SH-SY5Y (cell line): Measurements from ENCODE around the gene RHBDD2.

Experiments used
- GATA2 ChIP-seq: IDR thresholded peaks from 2 replicates; pipeline ENCODE4 v1.6.1; 2011; ENCODE audit warnings: mild to moderate bottlenecking, low read depth, low read length
- GATA3 ChIP-seq: IDR thresholded peaks from 2 replicates; pipeline ENCODE4 v1.6.1; 2011; ENCODE audit warnings: low read depth, mild to moderate bottlenecking, low read length, moderate library complexity

DNA sequence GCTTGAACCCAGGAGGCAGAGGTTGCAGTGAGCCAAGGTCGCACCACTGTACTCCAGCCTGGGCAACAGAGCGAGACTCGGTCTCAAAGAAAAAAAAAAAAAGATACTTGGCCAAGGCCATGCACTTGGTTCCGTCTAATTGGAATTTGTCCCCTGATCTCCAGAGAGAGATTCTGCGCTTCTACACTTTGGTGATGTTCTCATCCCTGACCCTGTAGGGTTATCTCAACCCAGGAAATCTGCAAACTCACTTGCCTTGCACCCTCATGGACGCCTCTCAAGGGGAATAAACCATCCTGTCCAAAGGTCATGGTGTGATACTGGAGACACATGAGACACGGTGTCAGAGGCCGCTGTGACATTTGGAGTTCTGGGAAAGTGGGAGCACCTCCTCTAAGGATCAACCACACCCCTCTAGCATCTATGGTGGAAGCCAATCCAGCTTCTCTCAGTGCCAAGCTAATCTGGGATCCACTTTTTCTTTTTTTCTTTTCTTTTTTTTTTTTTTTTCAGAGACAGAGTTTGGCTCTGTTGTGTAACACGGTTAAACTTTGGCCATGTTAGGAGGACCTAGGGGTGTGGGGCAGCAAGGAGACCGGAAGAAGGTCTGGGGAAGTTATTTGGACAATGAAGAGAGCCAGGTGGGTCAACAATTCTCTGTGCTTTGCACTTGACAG is 28.3 kb downstream of the RHBDD2 start:
- TF ChIP-seq GATA2 (no peak), GATA3 (no peak)
